ENCODE data around the gene ALDH1A2. TPM values are rescaled to one million over a fixed set of nuclear protein-coding genes. Genes with fewer than 3 reads are reported as not detected.

ALDH1A2 gene
- total and polyA plus RNA-seq, 11 donors = 1.9 to 63.3 (median 6.8) TPM

GRCh38 chr15:58103482-58103881 lies 38.0 kb upstream of the ALDH1A2 start:
- ATAC-seq (no peak), DNase-seq (no peak)
- TF ChIP-seq POLR2A (IDR thresholded peaks at IDR 0.05) = no peak
- TF ChIP-seq, protein P1, sequence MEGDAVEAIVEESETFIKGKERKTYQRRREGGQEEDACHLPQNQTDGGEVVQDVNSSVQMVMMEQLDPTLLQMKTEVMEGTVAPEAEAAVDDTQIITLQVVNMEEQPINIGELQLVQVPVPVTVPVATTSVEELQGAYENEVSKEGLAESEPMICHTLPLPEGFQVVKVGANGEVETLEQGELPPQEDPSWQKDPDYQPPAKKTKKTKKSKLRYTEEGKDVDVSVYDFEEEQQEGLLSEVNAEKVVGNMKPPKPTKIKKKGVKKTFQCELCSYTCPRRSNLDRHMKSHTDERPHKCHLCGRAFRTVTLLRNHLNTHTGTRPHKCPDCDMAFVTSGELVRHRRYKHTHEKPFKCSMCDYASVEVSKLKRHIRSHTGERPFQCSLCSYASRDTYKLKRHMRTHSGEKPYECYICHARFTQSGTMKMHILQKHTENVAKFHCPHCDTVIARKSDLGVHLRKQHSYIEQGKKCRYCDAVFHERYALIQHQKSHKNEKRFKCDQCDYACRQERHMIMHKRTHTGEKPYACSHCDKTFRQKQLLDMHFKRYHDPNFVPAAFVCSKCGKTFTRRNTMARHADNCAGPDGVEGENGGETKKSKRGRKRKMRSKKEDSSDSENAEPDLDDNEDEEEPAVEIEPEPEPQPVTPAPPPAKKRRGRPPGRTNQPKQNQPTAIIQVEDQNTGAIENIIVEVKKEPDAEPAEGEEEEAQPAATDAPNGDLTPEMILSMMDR (IDR thresholded peaks at IDR 0.05) = no peak
- Histone ChIP-seq H3K36me3 (no peaks in the 10 kb centered on the region), H3K27ac (no peak overlapping the region), H3K27me3 (peaks cover 0 to 20% (median 0%) of the 10 kb centered on the region in 9 donors), H3K9me3 (no peaks in the 10 kb centered on the region), H3K4me1 (no peaks in the 10 kb centered on the region), H3K4me3 (no peak overlapping the region)
- intact Hi-C loops (cut with DNase I) = no loop called here

DNA sequence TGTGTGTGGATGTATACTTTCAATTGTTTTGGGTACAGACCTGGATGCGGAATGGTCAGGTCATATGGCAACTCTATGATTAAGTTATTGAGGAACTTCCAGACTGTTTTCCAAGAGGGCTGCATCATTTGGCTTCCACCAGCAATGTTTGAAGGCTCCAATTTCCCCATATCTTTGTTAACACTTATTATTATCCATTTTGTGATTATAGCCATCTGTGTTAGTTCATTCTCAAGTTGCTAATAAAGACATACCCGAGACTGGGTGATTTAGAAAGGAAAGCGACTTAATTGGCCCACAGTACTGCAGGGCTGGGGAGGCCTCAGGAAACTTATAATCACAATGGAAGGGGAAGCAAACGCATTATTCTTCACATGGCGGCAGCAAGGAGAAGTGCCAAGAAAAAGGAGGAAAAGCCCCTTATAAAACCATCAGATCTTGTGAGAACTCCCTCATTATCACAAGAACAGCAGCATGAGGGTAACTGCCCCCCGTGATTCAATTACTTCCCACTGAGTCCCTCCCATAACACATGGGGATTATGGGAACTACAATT lies 31.1 kb upstream of the ALDH1A2 start:
- no peaks in the 10 kb centered on the region for H3K36me3 ChIP-seq
- ATAC-seq = no peak
- H3K4me3 ChIP-seq = no peak overlapping the region
- H3K27ac ChIP-seq = no peak overlapping the region
- DNase-seq = no peak
- H3K4me1 ChIP-seq = no peaks in the 10 kb centered on the region
- no peak for TF ChIP-seq POLR2A (IDR thresholded peaks at IDR 0.05)
- TF ChIP-seq, protein P1 (IDR thresholded peaks at IDR 0.05) = no peak
- intact Hi-C loops (cut with DNase I) = no loop called here
- H3K9me3 ChIP-seq = peaks cover 0 to 17% (median 0%) of the 10 kb centered on the region in 12 donors
- WGBS, 4 donors = 74 to 83% (median 78%) methylated on average over 6 of the region's 6 CpGs
- peaks cover 0 to 9% (median 0%) of the 10 kb centered on the region in 9 donors for H3K27me3 ChIP-seq

GRCh38 chr15:58095415-58095814 lies 29.9 kb upstream of the ALDH1A2 start:
- intact Hi-C loops (cut with DNase I) = no loop called here
- Histone ChIP-seq H3K4me3 (no peak overlapping the region), H3K27ac (no peak overlapping the region), H3K4me1 (no peaks in the 10 kb centered on the region), H3K27me3 (peaks cover 0 to 3% (median 0%) of the 10 kb centered on the region in 9 donors), H3K36me3 (no peaks in the 10 kb centered on the region), H3K9me3 (peaks cover 0 to 17% (median 0%) of the 10 kb centered on the region in 12 donors)
- TF ChIP-seq POLR2A (IDR thresholded peaks at IDR 0.05) = no peak
- TF ChIP-seq, protein P1 (IDR thresholded peaks at IDR 0.05) = no peak
- ATAC-seq = no peak
- 76 to 83% (median 79%) methylated on average over 2 of the region's 2 CpGs for WGBS, 4 donors
- DNase-seq = no peak

GRCh38 chr15:58087871-58088270 lies 22.4 kb upstream of the ALDH1A2 start:
- intact Hi-C loops (cut with DNase I) = no loop called here
- H3K27ac ChIP-seq = no peak overlapping the region
- H3K4me1 ChIP-seq = no peaks in the 10 kb centered on the region
- no peaks in the 10 kb centered on the region for H3K36me3 ChIP-seq
- ATAC-seq = no peak
- no peak for DNase-seq
- no peak for TF ChIP-seq POLR2A (IDR thresholded peaks at IDR 0.05)
- TF ChIP-seq, protein P1 (IDR thresholded peaks at IDR 0.05) = no peak
- no peak overlapping the region for H3K4me3 ChIP-seq
- H3K27me3 ChIP-seq = no peaks in the 10 kb centered on the region
- peaks cover 0 to 3% (median 0%) of the 10 kb centered on the region in 12 donors for H3K9me3 ChIP-seq
- 57 to 69% (median 60%) methylated on average over 2 of the region's 2 CpGs for WGBS, 4 donors
